Measurements from ENCODE around the gene INSYN1. TPM values are rescaled to one million over a fixed set of nuclear protein-coding genes. Genes with fewer than 3 reads are reported as not detected.

Gene INSYN1
- total RNA-seq, 1 experiment from 2014 or later: not detected

DNA sequence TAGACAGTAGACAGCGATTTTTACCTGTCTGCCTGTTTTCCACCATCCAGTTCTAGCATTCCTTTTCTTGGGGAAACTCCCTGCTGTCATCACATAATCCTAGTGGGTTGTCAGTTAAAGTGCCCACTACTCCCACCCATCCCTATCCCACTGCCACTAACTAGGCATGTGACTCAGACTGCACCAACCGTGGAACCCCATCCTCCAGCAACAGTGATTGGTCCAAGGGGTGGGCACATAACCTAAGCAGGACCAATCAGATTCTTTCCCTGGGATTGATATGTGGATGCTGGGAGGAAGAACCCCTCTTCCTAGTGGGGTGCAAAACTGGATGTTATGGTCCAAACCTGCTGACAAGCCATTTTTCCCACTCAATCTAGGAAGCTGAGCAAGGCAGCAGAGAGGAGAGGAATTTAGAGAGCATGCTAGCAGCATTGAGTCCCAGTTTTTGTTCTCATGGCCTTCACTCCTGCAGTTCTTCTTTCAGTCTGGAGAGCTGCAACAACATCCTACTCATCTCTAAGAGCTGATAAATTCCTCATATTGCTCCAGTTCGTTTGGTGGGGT lies 3.9 kb upstream of the INSYN1 start:
- Histone ChIP-seq H3K36me3 (ENCODE audit: low read depth, low read length) (no peaks in the 10 kb centered on the region), H3F3A (ENCODE audit: low read length, unreplicated experiment) (no peaks in the 10 kb centered on the region), H3K4me1 (ENCODE audit: insufficient read depth, low read length) (no peaks in the 10 kb centered on the region), H3K4me2 (ENCODE audit: low read length) (no peak overlapping the region), H3K27ac (ENCODE audit: low read length) (no peak overlapping the region), H3K9ac (ENCODE audit: low read length) (no peak overlapping the region), H3K9me3 (ENCODE audit: low read length) (no peaks in the 10 kb centered on the region), H3K4me3 (ENCODE audit: low read length) (no peak overlapping the region), H3K27me3 (ENCODE audit: low read length) (peaks cover 75% of the 10 kb centered on the region), H4K20me1 (ENCODE audit: low read length) (no peaks in the 10 kb centered on the region), H3K79me2 (ENCODE audit: low read length) (no peaks in the 10 kb centered on the region), H2AFZ (ENCODE audit: low read length) (no peak overlapping the region), H3K9me2 (replicated peaks; ENCODE audit: low read length) (no peaks in the 10 kb centered on the region)
- POLR2A ChIA-PET (ENCODE audit: unreplicated experiment): no interaction called here
- no TSS peak for BruUV-seq (replicated peaks)
- TF ChIP-seq EZH2phosphoT487 (IDR thresholded peaks at IDR 0.05; ENCODE audit: borderline replicate concordance, low read length): no peak
- ATAC-seq (no peak), DNase-seq (no peak)
- CTCF ChIA-PET: no interaction called here
- intact Hi-C loops (cut with micrococcal nuclease): no loop called here

GRCh38 chr15:73756390-73756789 lies 3.2 kb upstream of the INSYN1 start:
- peaks cover 74% of the 10 kb centered on the region for H3K27me3 ChIP-seq (ENCODE audit: low read length)
- no peaks in the 10 kb centered on the region for H3K79me2 ChIP-seq (ENCODE audit: low read length)
- H3K9me3 ChIP-seq (ENCODE audit: low read length): no peaks in the 10 kb centered on the region
- no peaks in the 10 kb centered on the region for H3F3A ChIP-seq (ENCODE audit: low read length, unreplicated experiment)
- TF ChIP-seq, protein P1, sequence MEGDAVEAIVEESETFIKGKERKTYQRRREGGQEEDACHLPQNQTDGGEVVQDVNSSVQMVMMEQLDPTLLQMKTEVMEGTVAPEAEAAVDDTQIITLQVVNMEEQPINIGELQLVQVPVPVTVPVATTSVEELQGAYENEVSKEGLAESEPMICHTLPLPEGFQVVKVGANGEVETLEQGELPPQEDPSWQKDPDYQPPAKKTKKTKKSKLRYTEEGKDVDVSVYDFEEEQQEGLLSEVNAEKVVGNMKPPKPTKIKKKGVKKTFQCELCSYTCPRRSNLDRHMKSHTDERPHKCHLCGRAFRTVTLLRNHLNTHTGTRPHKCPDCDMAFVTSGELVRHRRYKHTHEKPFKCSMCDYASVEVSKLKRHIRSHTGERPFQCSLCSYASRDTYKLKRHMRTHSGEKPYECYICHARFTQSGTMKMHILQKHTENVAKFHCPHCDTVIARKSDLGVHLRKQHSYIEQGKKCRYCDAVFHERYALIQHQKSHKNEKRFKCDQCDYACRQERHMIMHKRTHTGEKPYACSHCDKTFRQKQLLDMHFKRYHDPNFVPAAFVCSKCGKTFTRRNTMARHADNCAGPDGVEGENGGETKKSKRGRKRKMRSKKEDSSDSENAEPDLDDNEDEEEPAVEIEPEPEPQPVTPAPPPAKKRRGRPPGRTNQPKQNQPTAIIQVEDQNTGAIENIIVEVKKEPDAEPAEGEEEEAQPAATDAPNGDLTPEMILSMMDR (conservative IDR thresholded peaks at IDR 0.05; ENCODE audit: low read depth, low read length): no peak
- no peak for TF ChIP-seq EZH2phosphoT487 (IDR thresholded peaks at IDR 0.05; ENCODE audit: borderline replicate concordance, low read length)
- TF ChIP-seq EZH2 (IDR thresholded peaks at IDR 0.05; ENCODE audit: low read length, unreplicated experiment): no peak
- no peak for DNase-seq
- H3K4me2 ChIP-seq (ENCODE audit: low read length): no peak overlapping the region
- no peaks in the 10 kb centered on the region for H3K4me1 ChIP-seq (ENCODE audit: insufficient read depth, low read length)
- ATAC-seq: no peak
- intact Hi-C loops (cut with micrococcal nuclease): no loop called here
- ChIA-PET CTCF (no interaction called here), POLR2A (ENCODE audit: unreplicated experiment) (no interaction called here)
- BruUV-seq (replicated peaks): no TSS peak
- H4K20me1 ChIP-seq (ENCODE audit: low read length): no peaks in the 10 kb centered on the region
- H3K9me2 ChIP-seq (replicated peaks; ENCODE audit: low read length): no peaks in the 10 kb centered on the region
- H3K4me3 ChIP-seq (ENCODE audit: low read length): no peak overlapping the region
- H3K27ac ChIP-seq (ENCODE audit: low read length): no peak overlapping the region
- H2AFZ ChIP-seq (ENCODE audit: low read length): no peak overlapping the region
- H3K9ac ChIP-seq (ENCODE audit: low read length): no peak overlapping the region
- no peaks in the 10 kb centered on the region for H3K36me3 ChIP-seq (ENCODE audit: low read depth, low read length)

DNA sequence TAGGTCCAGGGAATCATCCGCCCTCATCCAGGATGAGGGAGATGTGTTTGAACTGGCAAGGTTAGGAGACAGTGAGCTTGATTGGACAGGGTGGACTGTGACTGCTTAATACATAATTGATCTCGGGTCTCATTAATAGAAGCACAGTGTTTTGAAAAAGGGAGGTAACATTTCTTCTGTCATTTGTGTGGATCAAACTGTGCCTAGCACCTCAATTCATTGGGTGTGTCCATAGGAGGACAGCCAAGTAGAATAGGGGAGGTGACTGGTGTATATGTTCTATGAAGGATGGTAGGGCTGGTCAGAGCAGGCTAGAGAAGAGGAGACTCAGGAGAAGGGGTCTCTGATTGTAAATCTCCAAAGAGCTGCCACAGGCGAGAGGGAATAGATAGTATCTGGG lies 2.8 kb upstream of the INSYN1 start:
- H3K36me3 ChIP-seq (ENCODE audit: low read depth, low read length): no peaks in the 10 kb centered on the region
- no peak overlapping the region for H3K4me2 ChIP-seq (ENCODE audit: low read length)
- H3K9me2 ChIP-seq (replicated peaks; ENCODE audit: low read length): no peaks in the 10 kb centered on the region
- no peak overlapping the region for H3K27ac ChIP-seq (ENCODE audit: low read length)
- H3K9ac ChIP-seq (ENCODE audit: low read length): no peak overlapping the region
- H4K20me1 ChIP-seq (ENCODE audit: low read length): no peaks in the 10 kb centered on the region
- TF ChIP-seq EZH2phosphoT487 (IDR thresholded peaks at IDR 0.05; ENCODE audit: borderline replicate concordance, low read length) (no peak), EZH2 (IDR thresholded peaks at IDR 0.05; ENCODE audit: low read length, unreplicated experiment) (no peak)
- TF ChIP-seq, protein P1 (conservative IDR thresholded peaks at IDR 0.05; ENCODE audit: low read depth, low read length): no peak
- DNase-seq (no peak), ATAC-seq (no peak)
- H3K27me3 ChIP-seq (ENCODE audit: low read length): peaks cover 73% of the 10 kb centered on the region
- CTCF ChIA-PET: no interaction called here
- H3K79me2 ChIP-seq (ENCODE audit: low read length): no peaks in the 10 kb centered on the region
- H3K4me1 ChIP-seq (ENCODE audit: insufficient read depth, low read length): no peaks in the 10 kb centered on the region
- H2AFZ ChIP-seq (ENCODE audit: low read length): no peak overlapping the region
- POLR2A ChIA-PET (ENCODE audit: unreplicated experiment): no interaction called here
- BruUV-seq (replicated peaks): no TSS peak
- H3F3A ChIP-seq (ENCODE audit: low read length, unreplicated experiment): no peaks in the 10 kb centered on the region
- H3K9me3 ChIP-seq (ENCODE audit: low read length): no peaks in the 10 kb centered on the region
- intact Hi-C loops (cut with micrococcal nuclease): no loop called here
- no peak overlapping the region for H3K4me3 ChIP-seq (ENCODE audit: low read length)
